Right hindlimb (tissue), 1 donor: ENCODE measurements around the gene TMEM9.
"Not testable (repeated sequence)": the region's sequence is repeated elsewhere in the genome, so short reads cannot be mapped to it uniquely, and the experiment has no call there.

ENCODE experiments used
- DNase-seq: peaks from one replicate; pipeline ENCODE4 v3.0.0-alpha.2; 2018

Gene TMEM9

GRCh38 chr1:201172999-201173610 lies 18.8 kb upstream of the TMEM9 start:
- no peak for DNase-seq

GRCh38 chr1:201172326-201172725 lies 18.1 kb upstream of the TMEM9 start:
- DNase-seq: no peak

GRCh38 chr1:201171063-201172036 lies 17.1 kb upstream of the TMEM9 start:
- DNase-seq: peak; percentile 37

- DNase-seq: peak; percentile 95
Observed at GRCh38 chr1:201170533-201171062, 16.3 kb upstream of the TMEM9 start.

- DNase-seq: no peak
Observed at GRCh38 chr1:201169971-201170532, 15.8 kb upstream of the TMEM9 start.

GRCh38 chr1:201169203-201169602 lies 14.9 kb upstream of the TMEM9 start:
- DNase-seq: no peak

- DNase-seq: no peak
Observed at GRCh38 chr1:201167041-201167991, 13.0 kb upstream of the TMEM9 start.

GRCh38 chr1:201164645-201165044 lies 10.4 kb upstream of the TMEM9 start:
- no peak for DNase-seq

- DNase-seq: no peak
Observed at GRCh38 chr1:201163707-201164106, 9.4 kb upstream of the TMEM9 start.

- not testable (repeated sequence) for DNase-seq
Observed at GRCh38 chr1:201163036-201163435, 8.8 kb upstream of the TMEM9 start.

- DNase-seq: no peak
Observed at GRCh38 chr1:201157949-201158348, 3.7 kb upstream of the TMEM9 start.

GRCh38 chr1:201156819-201157218 lies 2.5 kb upstream of the TMEM9 start:
- no peak for DNase-seq

- DNase-seq: no peak
Observed at GRCh38 chr1:201156346-201156745, 2.1 kb upstream of the TMEM9 start.

- no peak for DNase-seq
Observed at GRCh38 chr1:201155354-201155753, 1.1 kb upstream of the TMEM9 start.

GRCh38 chr1:201153474-201154388 lies 543 bp downstream of the TMEM9 start:
- DNase-seq: no peak

- DNase-seq: no peak
Observed at GRCh38 chr1:201149400-201149799, 4.9 kb downstream of the TMEM9 start.

GRCh38 chr1:201147396-201148015 lies 6.8 kb downstream of the TMEM9 start:
- DNase-seq: no peak

GRCh38 chr1:201146626-201147390 lies 7.5 kb downstream of the TMEM9 start:
- DNase-seq: no peak

GRCh38 chr1:201145816-201146215 lies 8.5 kb downstream of the TMEM9 start:
- no peak for DNase-seq

GRCh38 chr1:201145132-201145531 lies 9.1 kb downstream of the TMEM9 start:
- no peak for DNase-seq
